Left kidney (tissue), 2 donors: ENCODE results near the gene THOC6. TPM values are rescaled to one million over a fixed set of nuclear protein-coding genes. Genes with fewer than 3 reads are reported as not detected.

Experiments
- DNase-seq: peaks from one replicate; pipeline ENCODE4 v3.0.0-alpha.2; 2013
- polyA plus RNA-seq: library from polyadenylated mRNA; unstranded; fragments of 120-200 nt; gene quantifications from one replicate; pipeline ENCODE4 v1.2.1, GENCODE V29; 2013; ENCODE audit not compliant: insufficient read length

THOC6 gene
- polyA plus RNA-seq, 1 donor, result 29.5 TPM

DNA sequence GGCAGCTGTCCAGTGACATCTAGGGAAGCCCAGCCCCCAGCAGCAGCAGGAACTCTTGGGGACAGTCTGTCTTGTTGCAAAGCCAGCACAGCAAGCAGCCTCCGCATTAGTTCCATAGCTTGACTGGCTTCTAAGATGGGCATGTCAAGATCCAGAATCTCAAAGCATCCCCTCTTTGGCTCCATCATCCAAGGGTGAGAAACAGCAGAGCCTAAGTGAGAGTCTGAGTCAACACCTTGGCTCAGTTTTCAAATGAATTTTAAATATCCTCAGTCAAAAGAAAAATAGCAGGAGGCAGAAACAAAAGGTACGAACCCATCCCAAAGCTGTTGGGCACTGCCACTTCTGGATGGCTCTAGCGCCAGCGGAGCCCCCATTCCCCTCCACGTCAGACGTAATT is 8.9 kb upstream of the THOC6 start:
- no peak for DNase-seq

DNA sequence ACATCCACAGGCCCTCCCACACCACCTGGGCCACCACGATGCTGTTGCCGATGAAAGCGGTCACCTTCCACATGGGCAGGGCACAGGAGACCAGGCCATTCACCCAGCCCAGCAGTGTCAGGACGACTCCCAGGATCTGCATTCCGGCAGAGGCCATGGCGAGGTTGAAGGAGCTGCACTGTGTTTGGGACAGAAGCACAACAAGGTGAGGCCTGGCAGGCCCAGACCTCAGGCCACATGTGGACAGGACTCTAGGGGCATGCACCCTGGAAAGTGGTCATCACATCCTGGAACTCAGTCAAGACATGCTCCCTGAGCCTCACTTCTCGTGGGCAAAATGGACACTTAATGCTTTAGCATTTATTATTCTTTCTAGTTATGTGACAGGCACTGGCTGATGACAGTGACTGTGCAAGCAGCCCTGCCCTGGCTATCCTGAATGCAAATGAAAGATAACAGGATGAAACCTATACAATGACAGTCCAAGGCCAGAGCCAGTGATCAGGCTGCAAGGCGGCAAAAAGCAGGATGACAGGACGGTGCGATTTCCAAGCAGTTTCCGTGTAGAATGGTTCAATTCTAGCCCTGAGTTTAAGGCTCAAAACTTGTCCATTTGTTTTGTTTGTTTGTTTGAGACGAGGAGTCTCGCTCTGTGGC is 7.8 kb upstream of the THOC6 start:
- no peak for DNase-seq

DNA sequence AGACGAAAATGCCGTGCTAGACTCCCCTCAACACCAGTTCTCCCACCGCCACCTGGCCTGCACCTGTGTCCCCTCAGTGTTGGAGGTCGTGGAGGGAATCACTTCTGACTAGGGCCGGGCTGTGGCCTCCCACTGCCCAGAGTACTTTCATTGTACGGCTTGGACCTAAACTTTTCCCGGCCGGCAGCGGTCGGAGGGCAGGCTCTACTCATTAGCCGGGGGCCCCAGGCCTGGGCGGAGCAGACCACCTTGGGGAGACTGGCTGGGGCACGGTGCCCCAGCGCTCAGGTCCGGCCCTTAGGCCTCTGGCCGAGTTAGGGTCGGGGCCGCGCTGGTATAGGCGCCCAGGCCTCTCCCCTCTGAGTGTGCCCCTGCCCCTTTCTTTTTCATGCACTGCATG is 6.5 kb upstream of the THOC6 start:
- DNase-seq, result no peak

DNA sequence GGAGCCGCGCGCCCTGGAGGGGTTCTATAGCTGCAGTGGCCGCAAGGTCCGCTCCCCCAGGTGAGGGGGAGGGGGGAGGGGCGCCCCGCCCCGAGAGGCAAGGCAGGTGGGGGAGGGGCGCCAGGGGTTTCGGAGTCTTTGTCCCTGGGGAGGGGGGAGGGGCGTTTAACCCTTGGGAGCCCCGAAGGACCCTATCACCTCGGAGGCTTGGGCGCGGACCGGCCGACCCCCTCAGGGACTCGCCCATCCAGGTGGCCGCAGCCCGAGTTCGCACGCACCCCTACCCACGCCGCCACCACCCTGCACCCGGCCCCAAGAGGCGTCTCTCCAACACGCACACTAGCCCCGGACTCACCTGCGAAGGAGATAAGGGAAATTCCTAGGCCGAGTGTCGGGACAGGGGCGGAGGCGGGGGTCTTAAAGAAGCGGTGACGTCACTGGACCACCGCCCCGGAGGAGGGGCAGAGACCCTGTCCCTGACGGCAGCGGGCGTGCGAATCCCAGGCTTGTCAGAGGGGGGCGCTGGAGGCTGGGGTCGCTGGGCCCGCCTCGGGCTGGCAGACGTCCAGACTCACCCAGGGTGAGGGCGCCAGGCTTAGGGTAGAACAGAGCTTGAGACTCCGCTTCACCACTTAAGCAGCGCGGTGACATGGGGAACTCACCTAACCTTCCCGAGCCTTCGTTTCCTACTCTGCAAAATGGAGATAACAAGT is 5.9 kb upstream of the THOC6 start, which contains the start of gene CLDN6:
TSS of gene CLDN6 (minus strand) at position 390 of the 713 bp plus-strand sequence. CDS start 2,162 bp downstream, outside the sequence.
- no peak for DNase-seq

DNA sequence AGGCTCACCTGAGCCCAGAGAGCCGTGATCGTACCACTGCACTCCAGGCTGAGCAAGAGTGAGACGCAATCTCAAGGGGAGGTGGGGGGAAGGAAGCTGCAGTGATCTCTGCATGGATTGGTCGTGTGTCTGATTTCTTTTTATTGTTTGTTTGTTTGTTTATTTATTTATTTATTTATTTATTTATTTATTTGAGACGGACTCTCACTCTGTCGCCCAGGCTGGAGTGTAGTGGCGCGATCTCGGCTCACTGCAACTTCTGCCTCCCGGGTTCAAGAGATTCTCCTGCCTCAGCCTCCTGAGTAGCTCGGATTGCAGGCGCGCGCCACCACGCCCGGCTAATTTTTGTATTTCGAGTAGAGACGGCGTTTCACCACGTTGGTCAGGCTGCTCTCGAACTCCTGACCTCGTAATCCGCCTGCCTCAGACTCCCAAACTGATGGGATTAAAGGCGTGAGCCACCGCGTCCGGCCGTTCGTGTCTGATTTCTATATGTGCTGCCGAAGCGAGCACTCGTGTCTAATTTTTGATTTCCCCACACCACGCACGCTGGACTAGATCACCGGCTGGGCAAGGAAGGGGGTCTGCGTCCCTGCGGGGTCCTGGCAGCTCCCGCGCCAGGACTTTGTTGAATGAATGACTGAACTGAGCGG is 4.1 kb upstream of the THOC6 start:
- DNase-seq, result no peak

DNA sequence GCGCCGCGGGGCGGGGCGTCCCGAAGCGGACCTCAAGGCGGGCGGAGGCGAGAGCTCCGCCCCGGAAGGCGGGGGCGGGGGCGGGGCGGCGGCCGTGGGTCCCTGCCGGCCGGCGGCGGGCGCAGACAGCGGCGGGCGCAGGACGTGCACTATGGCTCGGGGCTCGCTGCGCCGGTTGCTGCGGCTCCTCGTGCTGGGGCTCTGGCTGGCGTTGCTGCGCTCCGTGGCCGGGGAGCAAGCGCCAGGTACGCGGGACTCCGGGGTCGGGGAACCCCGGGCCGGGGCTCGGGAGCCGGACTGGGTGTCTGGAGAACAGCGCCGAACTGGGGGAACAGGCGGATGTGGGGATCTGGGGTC is 3.6 kb upstream of the THOC6 start, which contains the start of gene TNFRSF12A:
TSS of gene TNFRSF12A (plus strand) at position 122 of the 357 bp plus-strand sequence. CDS start at position 152, 30 bp downstream.
- peak; percentile 82 for DNase-seq

DNA sequence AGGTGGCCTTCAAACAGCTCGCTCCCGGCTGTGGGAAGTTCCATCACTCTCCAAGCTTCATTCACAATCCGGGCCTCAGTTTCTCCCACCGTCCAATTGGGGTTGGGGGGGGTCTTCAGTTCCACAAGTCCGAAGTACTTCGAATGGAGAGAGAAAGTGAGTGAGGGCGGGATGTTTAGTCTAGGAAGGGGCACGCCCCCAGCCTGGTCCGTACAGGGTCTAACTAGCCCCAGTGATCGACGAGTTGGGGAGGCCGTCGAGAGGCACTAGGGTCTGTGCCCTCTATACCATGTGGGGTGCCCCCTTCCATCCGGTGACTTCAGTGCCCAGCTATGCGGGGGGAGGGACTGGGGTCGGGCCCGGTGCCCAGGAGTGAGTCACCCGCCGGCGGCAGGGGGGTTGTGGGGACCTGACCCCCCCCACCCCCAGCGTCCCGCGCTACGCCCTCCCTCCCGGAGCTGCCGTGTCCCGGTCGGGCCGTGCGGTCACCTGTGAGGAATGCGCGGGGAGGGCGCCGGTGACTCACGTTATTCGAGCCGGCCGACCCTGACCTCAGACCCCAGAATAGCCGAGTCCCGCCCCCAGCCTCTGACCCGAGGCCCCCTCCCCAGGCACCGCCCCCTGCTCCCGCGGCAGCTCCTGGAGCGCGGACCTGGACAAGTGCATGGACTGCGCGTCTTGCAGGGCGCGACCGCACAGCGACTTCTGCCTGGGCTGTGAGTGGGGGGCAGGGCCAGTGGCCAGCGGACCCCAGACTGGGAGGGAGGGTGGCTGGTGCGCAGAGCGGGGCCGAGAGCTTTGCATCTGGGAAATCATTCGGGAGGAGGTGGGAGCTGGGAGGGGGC is 3.0 kb upstream of the THOC6 start:
- DNase-seq, result no peak

DNA sequence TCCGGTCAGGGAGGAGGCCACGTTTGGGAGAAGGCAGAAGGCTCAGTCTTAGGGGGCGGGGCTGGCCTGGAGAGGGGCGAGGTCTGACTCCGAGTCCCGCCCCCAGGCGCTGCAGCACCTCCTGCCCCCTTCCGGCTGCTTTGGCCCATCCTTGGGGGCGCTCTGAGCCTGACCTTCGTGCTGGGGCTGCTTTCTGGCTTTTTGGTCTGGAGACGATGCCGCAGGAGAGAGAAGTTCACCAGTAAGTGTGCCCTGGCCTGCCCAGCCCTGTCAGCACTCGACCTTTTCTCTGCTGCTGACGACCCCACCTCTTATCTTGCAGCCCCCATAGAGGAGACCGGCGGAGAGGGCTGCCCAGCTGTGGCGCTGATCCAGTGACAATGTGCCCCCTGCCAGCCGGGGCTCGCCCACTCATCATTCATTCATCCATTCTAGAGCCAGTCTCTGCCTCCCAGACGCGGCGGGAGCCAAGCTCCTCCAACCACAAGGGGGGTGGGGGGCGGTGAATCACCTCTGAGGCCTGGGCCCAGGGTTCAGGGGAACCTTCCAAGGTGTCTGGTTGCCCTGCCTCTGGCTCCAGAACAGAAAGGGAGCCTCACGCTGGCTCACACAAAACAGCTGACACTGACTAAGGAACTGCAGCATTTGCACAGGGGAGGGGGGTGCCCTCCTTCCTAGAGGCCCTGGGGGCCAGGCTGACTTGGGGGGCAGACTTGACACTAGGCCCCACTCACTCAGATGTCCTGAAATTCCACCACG is 2.2 kb upstream of the THOC6 start:
- no peak for DNase-seq

DNA sequence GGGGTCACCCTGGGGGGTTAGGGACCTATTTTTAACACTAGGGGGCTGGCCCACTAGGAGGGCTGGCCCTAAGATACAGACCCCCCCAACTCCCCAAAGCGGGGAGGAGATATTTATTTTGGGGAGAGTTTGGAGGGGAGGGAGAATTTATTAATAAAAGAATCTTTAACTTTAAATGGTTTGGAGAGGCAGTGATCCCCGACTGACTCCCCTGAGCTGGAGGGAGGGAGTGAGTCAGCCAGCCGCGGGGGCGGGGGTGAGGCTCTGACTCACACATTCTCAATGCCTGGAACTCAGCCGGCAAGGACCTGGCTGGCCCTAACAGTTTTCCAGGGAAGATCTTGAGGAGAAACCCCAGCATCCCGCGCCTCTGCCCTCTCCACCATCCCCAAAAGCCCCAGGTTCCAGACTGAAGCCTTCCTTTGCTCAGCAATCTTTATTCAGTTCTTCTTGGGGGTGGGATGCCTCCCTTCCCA is 1.6 kb upstream of the THOC6 start:
- peak; percentile 82 for DNase-seq

DNA sequence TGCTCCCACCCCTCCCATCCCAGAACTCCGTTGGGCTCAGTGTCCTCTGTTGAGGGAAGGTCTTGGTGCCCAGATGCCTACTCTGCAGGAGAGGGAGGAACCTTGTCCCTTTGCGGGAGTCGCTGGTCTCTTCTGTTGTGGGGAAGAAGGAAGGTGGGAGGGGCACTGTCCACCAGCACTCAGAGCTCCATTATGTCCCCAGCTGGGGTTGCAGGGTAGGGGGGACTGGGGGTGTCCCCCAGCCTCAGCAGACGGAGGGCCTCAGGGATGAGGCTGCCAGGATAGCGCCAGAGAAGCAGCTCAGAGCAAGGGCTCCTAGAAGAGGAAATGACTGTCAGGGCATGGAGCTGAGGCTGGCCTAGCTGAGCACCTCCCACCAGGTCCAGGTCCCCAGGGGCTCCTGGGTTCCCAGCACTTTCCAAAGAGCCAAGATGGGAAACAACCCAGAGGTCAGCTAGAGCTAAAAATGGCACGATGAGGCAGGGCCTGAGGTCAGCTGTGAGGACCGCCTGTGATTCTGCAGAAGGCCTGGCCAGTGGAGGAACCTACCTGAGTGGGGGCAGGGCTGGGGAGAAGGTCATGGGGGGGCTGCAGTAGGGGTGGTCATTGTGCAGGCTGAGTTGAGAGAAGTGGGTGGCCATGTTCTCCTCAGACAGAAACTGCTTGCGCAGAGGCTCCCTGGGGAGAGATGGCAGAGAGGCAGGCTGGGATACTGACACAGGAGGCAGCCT is 986 bp upstream of the THOC6 start:
- DNase-seq, result no peak

DNA sequence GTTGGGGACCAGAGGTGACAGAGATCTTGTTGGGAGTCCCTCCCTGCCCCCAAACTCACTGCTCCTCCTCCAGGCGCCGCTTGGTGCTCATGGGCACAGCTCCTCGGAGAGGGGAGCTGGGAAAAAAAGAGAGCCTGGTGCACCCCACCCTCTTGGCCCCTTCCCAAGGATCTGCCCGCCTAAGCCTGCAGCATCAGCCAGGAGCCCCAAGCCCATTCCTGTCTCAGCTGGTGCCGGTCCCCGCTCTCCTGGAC is 493 bp upstream of the THOC6 start:
- no peak for DNase-seq

DNA sequence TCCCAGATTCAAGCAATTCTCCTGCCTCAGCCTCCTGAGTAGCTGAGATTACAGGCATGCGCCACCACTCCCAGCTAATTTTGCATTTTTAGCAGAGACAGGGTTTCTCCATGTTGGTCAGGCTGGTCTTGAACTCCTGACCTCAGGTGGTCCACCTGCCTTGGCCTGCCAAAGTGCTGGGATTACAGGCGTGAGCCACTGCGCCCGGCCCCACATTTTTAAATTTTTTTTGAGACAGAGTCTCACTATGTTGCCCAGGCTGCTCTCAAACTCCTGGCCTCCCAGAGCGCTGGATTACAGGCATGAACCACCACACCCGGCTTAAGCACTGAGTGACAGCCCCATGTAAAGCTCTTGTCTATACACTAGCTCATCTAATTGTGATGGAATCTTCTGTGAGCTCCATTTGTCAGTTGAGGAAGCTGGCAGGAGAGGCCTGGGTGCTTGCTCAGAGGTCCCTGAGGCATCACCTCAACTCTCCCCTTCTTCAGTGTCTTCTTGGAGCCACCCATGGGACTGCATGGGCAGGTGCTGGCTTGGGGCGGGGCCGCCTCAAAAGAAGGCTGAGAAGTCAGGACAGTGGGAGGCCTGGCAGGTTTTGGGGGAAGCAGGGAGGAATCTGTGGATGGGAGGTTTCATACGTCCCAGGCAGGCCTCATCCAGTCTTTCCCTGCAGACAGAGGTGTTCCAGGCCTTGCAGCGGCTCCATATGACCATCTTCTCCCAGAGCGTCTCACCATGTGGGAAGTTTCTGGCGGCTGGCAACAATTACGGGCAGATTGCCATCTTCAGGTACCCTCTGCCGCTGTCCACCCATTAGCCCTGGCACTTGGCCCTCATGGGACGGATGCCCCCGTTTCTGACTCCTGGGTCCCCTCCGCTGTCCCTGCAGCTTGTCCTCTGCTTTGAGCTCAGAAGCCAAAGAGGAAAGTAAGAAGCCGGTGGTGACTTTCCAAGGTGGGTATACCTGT is 1.5 kb downstream of the THOC6 start:
- no peak for DNase-seq

DNA sequence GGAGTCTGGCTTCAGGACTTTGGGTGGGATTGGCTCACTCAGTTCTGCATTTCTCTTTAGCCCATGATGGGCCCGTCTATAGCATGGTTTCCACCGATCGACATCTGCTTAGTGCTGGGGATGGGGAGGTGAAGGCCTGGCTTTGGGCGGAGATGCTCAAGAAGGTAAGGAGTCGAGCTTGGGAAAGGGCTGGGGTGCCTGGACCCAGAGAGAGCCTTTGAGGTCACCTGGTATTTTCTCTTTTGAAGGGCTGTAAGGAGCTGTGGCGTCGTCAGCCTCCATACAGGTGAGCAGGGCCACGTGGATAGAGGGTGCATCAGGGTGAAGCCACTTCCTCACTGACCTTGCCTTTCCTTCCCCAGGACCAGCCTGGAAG is 2.2 kb downstream of the THOC6 start:
- DNase-seq, result no peak

DNA sequence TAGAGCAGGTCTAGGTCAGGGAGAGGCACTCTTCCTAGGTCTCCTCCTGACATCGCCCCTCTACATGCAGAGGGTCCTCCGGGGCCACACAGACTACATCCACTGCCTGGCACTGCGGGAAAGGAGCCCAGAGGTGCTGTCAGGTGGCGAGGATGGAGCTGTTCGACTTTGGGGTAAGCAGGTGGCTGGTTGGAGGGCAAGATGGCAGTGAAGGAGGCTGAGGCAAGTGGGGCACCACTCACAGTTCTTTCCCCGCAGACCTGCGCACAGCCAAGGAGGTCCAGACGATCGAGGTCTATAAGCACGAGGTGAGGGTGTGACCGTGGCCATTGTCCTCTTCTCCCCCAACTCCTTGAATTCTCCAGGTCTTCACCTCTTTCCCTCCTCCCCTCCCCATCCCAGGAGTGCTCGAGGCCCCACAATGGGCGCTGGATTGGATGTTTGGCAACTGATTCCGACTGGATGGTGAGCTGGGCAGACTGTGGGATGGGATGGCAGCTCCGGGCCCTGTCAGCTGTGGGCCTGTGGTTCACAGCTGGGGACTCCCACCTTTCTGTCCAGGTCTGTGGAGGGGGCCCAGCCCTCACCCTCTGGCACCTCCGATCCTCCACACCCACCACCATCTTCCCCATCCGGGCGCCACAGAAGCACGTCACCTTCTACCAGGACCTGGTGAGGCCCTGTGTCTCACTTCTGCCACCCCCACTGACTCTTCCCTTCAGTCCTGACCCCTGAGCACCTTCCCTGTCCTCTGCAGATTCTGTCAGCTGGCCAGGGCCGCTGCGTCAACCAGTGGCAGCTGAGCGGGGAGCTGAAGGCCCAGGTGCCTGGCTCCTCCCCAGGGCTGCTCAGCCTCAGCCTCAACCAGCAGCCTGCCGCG is 3.0 kb downstream of the THOC6 start:
- no peak for DNase-seq

DNA sequence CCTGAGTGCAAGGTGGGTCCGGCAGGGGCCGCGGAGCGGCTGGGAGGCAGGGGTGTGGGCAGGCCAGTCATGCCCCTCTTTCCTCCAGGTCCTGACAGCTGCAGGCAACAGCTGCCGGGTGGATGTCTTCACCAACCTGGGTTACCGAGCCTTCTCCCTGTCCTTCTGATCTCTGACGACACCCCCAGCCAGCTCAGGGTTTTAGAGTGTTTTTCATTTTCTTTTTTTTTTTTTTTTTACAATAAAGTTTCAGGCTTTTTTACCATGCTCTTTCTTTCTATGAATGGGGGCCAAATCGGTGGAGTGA is 3.6 kb downstream of the THOC6 start:
- DNase-seq, result no peak

DNA sequence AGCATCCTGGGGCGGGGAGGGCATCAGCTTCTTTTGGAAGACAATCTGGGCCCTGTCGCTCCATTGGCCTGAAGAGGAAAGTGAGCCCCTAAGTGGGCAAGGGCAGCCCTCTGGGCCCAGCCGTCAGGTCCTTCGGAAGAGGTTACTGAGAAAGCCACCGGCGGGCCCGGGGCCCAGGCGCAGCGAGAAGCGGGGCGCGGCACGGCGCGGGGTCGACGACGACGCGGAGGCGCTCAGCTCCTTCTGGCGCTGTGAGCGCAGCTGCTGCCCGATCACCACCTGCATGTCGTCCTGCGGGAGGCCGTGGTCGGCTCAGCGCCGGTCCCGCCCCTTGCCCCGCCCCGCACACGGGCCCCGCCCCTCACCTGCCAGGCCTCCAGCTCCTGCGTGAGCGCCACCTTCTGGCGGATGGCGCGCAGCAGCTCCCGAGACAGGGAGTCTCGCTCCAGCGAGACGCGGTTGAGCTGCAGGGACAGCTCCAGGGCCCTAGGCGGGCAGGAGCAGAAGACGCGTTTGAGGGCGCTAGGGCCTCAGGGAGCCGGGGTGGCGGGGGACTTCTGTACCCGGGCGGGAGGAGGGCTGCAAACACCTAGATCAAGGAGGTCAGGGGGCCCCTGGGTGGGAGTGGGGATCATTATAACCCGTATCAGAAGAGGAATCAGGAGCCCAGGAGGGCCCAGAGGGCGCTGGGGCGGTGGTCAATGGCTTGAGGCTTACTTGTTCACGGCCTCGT is 4.3 kb downstream of the THOC6 start:
- DNase-seq, result peak; percentile 85

DNA sequence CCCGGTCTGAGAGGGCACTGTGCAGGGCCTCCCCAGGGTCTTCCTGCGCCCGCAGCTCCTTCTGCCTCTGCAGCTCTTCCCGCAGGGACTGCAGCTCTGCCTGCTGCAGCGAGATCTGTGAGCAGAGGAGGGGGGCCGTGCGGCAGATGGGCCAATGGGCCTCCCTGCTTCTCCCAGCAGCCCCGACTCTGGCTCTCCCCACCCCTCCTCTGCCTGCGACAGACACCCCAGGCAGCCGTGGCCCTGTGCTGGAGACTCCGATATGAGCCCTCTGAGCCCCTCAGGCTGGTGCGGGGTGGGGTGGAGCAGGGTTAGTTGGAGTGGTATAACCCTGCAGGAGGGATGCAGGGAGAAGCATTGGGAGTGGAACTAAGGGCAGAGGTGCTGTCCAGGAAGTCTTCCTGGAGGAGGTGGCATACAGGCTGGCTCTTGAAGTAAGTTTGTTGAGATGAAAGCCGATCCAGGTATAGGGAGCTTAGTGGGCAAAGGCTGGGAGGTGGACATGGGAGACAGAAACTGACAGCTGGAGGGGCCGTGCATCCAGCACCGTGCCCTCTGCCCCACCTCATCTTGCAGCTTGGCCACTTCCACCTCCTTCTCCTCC is 5.0 kb downstream of the THOC6 start:
- DNase-seq, result no peak
